Muscle of leg (tissue), 11 donors: ENCODE results near the gene TMEM86B. TPM values are rescaled to one million over a fixed set of nuclear protein-coding genes. Genes with fewer than 3 reads are reported as not detected.
A peak's percentile ranks its signal among the peaks of the same experiment; 100 is the strongest.

Source experiments
- DNase-seq: peaks from one replicate; pipeline ENCODE4 v3.0.0; 2013
- H3K27ac ChIP-seq: one replicate; pipeline ENCODE4 v1.5.1; 2013; ENCODE audit warnings: mild to moderate bottlenecking, low read length, control low read depth
- H3K27me3 ChIP-seq: one replicate; pipeline ENCODE4 v1.6.1; 2013; ENCODE audit warnings: low read length; ENCODE audit not compliant: control insufficient read depth, insufficient read depth
- H3K36me3 ChIP-seq: one replicate; pipeline ENCODE4 v1.6.1; 2013; ENCODE audit warnings: low read length; ENCODE audit not compliant: control insufficient read depth, insufficient read depth
- H3K4me1 ChIP-seq: one replicate; pipeline ENCODE4 v1.6.1; 2013; ENCODE audit warnings: low read length; ENCODE audit not compliant: control insufficient read depth, insufficient read depth
- H3K4me3 ChIP-seq: one replicate; pipeline ENCODE4 v1.5.1; 2013; ENCODE audit warnings: low read length, control low read depth
- H3K9me3 ChIP-seq: replicated peaks from 2 replicates; pipeline ENCODE4 v1.6.1; 2013; ENCODE audit warnings: low read depth, low read length; ENCODE audit not compliant: control insufficient read depth
- WGBS: methylation state at CpG from one replicate; pipeline ENCODE4 v1.1.5; 2013; ENCODE audit warnings: missing lambda C conversion rate; ENCODE audit not compliant: insufficient coverage; 5-methylcytosine and 5-hydroxymethylcytosine counted together
- polyA plus RNA-seq, 8 donors: library from polyadenylated mRNA; unstranded; fragments of 120-200 nt; gene quantifications; one replicate each; pipeline versions ENCODE4 v1.2.1 to v1.2.3, GENCODE V29; 2013; ENCODE audit warnings: inconsistent platforms in 1 of 8, low replicate concordance in 1 of 8; ENCODE audit not compliant: insufficient read length in 8 of 8, insufficient read depth in 1 of 8
- total RNA-seq: library from RNA; stranded (reverse); fragments of 120-200 nt; gene quantifications from one replicate; pipeline ENCODE4 v1.2.4, GENCODE V29; 2013

The TMEM86B gene
- total and polyA plus RNA-seq, 9 donors = 1.1 to 4.8 (median 2.7) TPM

DNA sequence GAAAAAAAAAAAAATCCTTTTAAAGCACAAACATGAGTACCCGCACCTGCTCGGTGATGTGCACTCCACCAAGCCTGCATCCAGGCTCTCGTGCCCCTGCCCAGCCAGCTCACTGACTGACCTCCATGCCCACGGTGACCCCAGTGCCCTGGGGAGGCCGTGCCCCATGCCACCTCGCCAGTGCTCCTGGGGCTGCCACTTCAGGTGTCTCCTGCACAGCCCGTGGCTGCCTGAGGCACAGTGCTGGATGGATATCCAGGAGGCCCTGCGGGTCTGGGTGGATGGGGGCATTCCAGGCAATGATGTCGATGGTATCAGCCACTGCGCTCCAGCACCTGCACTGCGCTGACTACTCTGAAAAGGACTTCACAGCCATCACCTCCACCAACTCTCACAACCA is 21.3 kb upstream of the TMEM86B start:
- 94% methylated on average over 9 of the region's 11 CpGs for WGBS
- no peak overlapping the region for H3K27ac ChIP-seq
- no peak overlapping the region for H3K4me3 ChIP-seq
- H3K36me3 ChIP-seq = peaks cover 37% of the 10 kb centered on the region
- no peaks in the 10 kb centered on the region for H3K9me3 ChIP-seq
- H3K27me3 ChIP-seq = no peaks in the 10 kb centered on the region
- peaks cover 19% of the 10 kb centered on the region for H3K4me1 ChIP-seq
- DNase-seq = no peak

GRCh38 chr19:55248704-55249103 is 20.1 kb upstream of the TMEM86B start:
- Histone ChIP-seq H3K27ac (no peak overlapping the region), H3K36me3 (peaks cover 48% of the 10 kb centered on the region), H3K27me3 (no peaks in the 10 kb centered on the region), H3K4me1 (peaks cover 10% of the 10 kb centered on the region), H3K9me3 (no peaks in the 10 kb centered on the region), H3K4me3 (no peak overlapping the region)
- WGBS = 79% methylated on average over 5 of the region's 9 CpGs
- DNase-seq = no peak

DNA sequence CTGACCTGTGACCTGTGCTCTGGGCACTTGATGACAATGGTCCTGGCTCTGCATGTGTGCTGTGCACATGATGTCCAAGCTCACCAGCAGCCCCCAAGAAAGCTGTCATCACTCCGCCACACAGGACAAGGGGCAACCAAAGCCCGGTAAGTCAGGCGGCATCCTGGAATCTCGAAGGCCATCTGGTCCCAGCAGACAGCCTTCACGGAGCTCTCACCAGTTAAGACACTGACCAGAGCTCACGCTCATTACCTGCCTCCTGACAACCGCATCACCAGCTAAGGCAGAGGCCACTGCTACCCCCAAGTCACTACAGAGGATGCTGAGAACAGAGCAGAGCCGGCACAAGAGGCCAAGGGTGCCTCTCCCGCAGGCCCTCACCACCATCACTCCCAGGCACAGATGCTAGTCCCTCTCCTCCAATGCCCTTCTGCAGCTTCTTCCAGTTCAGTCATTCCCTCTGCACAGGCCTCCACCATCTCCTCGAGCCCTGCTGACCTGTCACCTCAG is 19.7 kb upstream of the TMEM86B start:
- Histone ChIP-seq H3K9me3 (no peaks in the 10 kb centered on the region), H3K36me3 (peaks cover 53% of the 10 kb centered on the region), H3K27ac (no peak overlapping the region), H3K27me3 (no peaks in the 10 kb centered on the region), H3K4me3 (no peak overlapping the region), H3K4me1 (peaks cover 9% of the 10 kb centered on the region)
- 69% methylated on average over 10 of the region's 10 CpGs for WGBS
- no peak for DNase-seq

GRCh38 chr19:55247621-55248099 is 19.1 kb upstream of the TMEM86B start:
- Histone ChIP-seq H3K4me1 (peaks cover 9% of the 10 kb centered on the region), H3K9me3 (no peaks in the 10 kb centered on the region), H3K27me3 (no peaks in the 10 kb centered on the region), H3K4me3 (no peak overlapping the region), H3K36me3 (peaks cover 58% of the 10 kb centered on the region), H3K27ac (no peak overlapping the region)
- peak; percentile 71 for DNase-seq
- 54% methylated on average over 4 of the region's 10 CpGs for WGBS

DNA sequence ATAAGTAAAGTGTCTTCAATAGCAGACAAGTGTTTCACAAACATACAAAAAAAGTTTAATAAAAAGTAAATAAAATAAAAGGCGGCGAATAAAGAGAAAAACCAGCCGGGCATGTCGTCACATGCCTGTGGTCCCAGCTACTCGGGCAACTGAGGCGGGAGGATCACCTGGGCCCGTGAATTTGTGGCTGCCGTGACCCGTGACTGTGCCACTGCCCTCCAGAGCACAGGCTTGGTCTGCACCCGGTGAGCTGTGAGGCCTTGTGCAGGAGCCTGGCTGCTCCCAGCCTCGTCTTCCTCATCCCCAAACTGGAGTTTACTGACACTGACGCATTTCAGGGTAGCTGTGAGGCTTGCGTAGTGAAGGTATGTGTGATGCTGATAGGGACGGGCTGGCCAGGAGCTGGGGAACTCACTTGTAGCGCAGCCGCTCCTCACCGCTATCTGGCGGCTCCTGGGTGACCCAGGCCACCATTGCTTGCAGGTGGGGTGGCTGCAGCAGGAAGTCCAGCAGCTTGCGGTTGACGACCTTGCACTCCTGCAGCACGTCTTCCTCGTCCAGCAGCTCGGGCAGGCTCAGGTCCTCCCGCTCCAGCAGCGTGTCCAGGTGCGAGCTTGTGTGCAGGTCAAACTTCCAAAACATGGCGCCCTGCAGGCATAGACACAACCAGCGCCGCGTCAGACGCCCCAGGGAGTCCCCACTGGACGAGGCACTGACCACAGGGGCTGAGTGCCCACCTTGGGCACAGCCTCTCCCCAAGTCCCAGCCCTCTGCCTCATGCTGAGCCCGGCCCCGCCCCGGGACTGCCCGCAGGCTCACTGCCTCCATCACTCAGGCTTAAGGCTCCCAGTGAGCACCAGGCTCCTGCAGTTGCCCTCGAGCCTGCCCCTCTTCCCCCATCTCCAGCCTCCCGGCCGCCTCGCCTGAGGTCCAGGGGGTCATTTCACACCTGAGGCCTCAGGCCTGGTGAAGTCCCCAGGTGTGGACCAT is 18.2 kb upstream of the TMEM86B start:
- Histone ChIP-seq H3K36me3 (peaks cover 65% of the 10 kb centered on the region), H3K27ac (no peak overlapping the region)
- WGBS = 86% methylated on average over 34 of the region's 40 CpGs

DNA sequence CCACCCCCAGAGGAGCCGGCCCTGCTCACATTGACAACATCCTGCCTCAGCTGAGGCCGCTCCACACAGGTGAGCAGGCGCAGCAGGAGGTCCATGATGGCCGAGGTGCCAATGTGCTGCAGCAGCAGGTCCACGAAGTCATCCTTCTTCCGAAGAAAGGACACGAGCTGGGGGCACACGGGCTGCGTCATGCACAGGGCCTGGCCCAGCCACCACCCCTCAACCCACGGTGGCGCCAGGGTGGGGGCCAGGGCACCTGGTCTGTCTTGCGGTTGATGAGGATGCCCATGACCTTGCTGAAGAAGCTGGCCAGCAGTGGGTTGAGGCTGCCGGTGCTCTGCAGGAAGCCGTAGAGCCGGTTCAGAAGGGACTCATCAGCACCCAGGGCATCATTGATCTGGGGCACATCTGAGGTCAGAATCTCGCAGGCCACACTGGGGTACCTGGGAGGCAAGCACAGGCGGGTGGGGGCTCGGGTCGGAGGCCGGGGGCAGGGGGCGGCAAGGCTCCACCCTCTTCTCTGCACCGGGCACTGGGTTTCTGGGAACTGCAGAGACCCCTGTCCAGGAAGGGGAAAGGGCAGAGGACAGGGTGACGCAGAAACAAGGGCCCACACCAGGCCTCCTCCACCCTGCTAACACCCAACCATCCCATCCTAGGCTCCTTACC is 16.8 kb upstream of the TMEM86B start:
- Histone ChIP-seq H3K4me1 (peaks cover 9% of the 10 kb centered on the region), H3K36me3 (peaks cover 74% of the 10 kb centered on the region), H3K27ac (no peak overlapping the region), H3K9me3 (no peaks in the 10 kb centered on the region), H3K4me3 (no peak overlapping the region), H3K27me3 (no peaks in the 10 kb centered on the region)
- no peak for DNase-seq
- WGBS = 92% methylated on average over 15 of the region's 23 CpGs

More for the DNA sequence above, 18.2 kb upstream of the TMEM86B start:
- Histone ChIP-seq H3K4me1 (peaks cover 9% of the 10 kb centered on the region), H3K9me3 (no peaks in the 10 kb centered on the region), H3K27me3 (no peaks in the 10 kb centered on the region), H3K4me3 (no peak overlapping the region)
- DNase-seq = no peak

DNA sequence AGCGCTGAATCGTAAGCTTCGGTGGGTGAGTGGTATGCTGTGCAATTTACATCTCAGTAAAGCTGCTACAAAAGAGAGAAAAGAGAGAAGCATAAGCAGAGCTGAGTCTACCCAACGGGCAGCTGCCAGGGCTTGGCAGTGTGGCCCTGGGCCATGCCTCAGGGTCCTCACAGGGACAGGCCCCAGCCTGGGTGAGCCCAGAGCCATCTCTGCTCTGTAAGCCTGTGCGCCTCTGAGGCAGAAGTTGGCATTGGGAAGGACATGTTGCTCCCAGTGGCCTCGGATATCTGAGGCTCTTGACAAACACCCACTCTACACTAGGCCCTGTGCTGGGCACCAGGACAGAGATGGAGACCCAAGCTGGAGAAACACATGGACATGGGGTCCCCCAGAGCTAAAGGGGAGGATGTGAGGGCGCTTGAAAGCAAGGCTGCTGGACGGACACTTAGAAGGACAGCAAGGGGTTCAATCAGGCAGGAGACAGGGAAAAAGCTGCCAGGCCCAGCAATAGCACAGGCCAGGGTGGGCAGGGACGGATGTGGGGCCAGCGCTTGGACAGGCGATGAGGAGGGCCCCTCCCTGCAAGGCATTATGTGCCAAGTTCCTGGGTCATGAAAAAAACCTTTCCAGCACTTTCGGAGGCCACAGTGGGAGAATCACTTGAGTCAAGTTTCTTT is 15.6 kb upstream of the TMEM86B start:
- H3K9me3 ChIP-seq = no peaks in the 10 kb centered on the region

DNA sequence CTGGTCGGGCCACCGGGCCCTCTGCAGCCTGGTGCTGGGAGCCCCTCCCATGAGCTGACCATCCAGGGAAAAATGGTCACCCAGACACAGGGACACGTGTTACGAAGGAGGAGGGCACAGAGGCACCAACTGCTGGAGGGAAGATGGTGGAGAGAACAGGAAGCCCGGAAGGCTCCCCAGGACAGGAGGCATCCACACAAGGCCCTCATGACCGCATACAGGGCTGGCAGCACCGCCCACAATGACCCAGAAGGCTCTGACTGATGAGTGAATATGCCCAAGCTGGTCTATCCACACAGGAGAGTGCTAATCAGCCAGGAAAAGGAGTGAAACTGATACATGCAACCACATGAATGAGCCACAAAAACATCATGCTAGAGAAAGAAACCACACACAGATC is 14.0 kb upstream of the TMEM86B start:
- no peak for DNase-seq
- Histone ChIP-seq H3K9me3 (no peaks in the 10 kb centered on the region), H3K27me3 (no peaks in the 10 kb centered on the region), H3K4me1 (peaks cover 4% of the 10 kb centered on the region), H3K36me3 (peaks cover 89% of the 10 kb centered on the region), H3K27ac (no peak overlapping the region), H3K4me3 (no peak overlapping the region)
- 69% methylated on average over 5 of the region's 7 CpGs for WGBS

More for the DNA sequence above, 15.6 kb upstream of the TMEM86B start:
- WGBS = 91% methylated on average over 11 of the region's 12 CpGs
- H3K4me3 ChIP-seq = no peak overlapping the region
- peaks cover 83% of the 10 kb centered on the region for H3K36me3 ChIP-seq
- H3K4me1 ChIP-seq = peaks cover 9% of the 10 kb centered on the region
- no peak for DNase-seq
- no peaks in the 10 kb centered on the region for H3K27me3 ChIP-seq
- no peak overlapping the region for H3K27ac ChIP-seq

- Histone ChIP-seq H3K27ac (no peak overlapping the region), H3K4me1 (no peaks in the 10 kb centered on the region), H3K4me3 (no peak overlapping the region), H3K27me3 (no peaks in the 10 kb centered on the region), H3K36me3 (peaks cover 90% of the 10 kb centered on the region), H3K9me3 (no peaks in the 10 kb centered on the region)
- DNase-seq = no peak
- WGBS = 88% methylated on average over 15 of the region's 16 CpGs
Measured at GRCh38 chr19:55241935-55242464, 13.4 kb upstream of the TMEM86B start.
